Measurements from ENCODE around the gene ECSCR.

The ECSCR gene

DNA sequence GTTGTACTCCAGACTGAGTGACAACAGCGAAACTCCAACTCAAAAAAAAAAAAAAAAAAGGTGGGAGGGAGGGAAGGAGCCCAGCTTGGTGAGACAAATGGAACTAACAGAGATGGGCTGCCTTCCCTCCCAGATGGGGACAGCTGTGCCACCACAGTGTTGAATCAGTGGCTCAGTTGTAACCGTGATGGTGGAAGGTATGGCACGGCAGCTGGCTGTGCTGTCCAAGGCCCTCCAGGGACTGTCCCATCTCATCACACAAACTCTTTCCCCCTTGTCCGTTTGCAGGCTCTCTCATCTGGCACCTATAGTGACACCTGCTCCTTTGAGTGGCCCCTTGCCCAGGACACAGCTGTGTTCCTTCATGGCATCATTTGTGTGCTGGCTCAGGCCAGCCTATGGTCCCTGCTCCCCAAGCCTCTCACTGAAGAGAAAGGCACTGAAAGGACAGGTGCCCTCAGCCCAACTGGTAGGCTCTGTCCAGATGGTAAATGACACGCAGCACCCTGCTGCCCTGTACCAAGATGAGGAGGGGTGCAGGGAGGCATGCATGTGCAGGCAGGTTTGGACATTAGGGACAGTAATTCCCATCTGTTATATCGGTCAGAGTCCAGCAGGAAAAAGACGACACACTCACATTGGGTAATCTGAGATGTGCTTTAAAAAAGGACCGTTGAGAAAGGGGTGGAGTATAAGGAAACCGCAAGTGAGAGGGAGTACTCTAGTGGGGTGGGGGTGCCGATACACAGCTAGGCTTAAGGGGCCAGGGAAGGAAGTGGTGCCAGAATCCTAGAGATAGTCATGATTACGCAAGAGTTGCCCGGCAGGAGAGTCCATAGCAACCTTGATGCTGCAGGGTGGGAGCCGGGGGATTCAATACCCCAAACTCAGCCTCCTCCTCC lies 12.6 kb upstream of the ECSCR start:
- no peak for DNase-seq (ENCODE audit: low read depth in 3 of 3)

DNA sequence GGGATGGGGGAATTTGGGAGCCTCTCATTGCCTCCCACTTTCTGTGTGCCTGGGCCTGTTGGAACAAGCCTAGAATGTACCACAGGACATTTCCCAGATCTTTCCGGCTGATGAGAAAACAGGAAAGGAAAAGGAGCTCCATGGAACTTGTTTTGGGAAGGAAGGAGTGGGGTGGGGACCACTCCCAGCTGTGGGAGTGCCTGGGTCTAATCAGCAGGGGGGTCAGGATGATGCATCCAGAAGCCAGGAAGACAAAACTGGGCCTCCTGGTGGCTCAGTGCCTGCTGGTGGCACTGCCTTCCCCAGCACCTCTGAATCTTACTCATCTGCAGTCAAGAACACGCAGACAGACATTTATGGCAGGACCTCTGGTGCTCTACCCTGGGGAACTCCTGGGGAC lies 11.0 kb upstream of the ECSCR start:
- DNase-seq (ENCODE audit: low read depth in 3 of 3) = no peak

DNA sequence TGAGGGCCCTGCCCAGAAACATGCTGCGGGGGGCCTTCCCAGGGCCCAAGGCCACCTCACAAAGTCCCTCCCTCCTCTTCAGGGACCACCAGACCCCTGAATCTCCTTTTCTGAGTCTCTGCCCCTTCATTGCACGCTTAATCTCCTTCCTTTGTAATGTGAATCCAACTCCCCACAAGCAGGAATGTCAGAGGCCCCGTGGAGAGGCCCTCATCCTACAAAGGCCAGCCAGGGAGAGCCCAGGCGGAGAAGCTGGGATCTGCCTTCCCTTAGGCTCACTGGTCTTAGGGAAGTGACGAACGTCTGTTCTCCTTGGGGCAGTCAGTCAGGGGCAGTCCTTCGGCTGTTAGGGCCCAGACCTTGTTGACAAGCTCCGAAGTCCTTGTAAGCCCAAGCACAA lies 10.6 kb upstream of the ECSCR start:
- DNase-seq (ENCODE audit: low read depth in 3 of 3) = no peak

DNA sequence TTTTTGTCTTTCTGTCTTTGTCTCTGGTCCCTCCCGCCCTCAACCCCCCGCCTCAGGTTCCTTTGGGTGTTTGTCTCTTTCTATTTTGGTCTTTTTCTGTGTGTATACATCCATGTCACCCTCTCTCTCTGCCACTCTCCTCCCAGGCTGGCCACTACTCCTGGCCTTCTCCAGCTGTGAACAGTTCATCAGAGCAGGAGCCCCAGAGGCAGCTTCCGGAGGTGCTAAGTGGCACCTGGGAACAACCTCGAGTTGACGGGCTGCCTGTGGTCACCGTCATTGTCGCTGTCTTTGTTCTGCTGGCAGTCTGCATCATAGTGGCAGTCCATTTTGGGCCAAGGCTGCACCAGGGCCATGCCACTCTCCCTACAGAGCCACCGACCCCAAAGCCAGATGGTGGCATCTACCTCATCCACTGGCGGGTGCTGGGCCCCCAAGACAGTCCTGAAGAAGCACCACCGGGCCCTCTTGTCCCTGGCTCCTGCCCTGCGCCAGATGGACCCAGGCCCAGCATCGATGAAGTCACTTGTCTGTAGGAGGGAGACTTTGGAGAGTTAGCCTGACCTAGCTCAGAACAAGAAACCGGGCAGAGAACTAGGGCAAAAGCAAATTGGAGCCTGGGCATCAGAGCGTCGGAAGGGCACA lies 10.0 kb upstream of the ECSCR start:
- no peak for DNase-seq (ENCODE audit: low read depth in 3 of 3)

DNA sequence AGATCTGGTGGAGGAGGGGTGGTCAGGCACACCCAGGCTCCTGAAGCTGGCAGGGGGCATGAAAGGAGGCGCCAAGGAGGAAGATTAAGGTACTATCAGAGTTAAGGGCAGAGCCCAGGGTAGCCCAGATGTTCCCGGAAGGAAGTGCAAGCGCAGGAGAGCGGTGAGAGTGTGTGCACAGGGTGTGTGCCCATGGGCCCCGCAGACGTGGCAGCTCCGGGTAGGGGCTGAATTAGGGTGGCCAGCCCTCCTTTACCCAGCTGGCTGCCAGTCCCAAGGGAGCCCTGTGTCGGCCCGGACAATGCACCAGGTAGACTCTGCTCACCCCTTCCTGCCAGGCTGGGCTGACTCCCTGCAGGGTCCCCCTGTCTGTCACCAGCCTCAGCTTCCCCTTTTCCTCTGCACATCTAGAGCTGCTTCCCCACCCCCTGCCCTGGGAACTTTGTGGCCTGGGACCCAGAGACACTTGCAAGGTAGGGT lies 8.3 kb upstream of the ECSCR start, which contains the start of gene SMIM33:
TSS of gene SMIM33 (plus strand) at position 184 of the 480 bp plus-strand sequence. CDS start at position 302, 118 bp downstream.
- no peak for DNase-seq (ENCODE audit: low read depth in 3 of 3)

DNA sequence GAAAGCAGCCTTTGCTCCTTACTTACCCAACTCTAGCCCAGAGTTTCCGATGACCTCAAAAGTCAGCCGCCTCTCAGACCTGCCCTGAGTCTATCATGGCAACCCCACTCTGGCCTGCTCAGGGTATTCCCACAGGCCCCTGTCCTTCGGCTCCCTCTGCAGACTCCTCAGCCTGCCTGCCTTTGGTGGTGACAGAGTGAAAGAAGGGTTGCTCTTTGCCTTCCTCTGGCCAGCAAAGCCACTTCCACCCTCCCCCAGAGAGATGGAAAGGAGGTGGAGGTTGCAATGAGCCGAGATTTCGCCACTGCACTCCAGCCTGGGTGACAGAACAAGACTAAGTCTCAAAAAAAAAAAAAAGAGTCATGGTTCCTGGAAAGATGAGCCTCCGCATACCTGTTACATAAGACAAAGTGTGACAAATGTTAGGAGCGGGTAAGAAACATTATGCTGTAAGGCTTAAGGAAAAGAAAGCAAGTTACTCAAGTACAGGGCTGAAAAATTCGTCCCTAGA lies 5.9 kb upstream of the ECSCR start:
- no peak for DNase-seq (ENCODE audit: low read depth in 3 of 3)

DNA sequence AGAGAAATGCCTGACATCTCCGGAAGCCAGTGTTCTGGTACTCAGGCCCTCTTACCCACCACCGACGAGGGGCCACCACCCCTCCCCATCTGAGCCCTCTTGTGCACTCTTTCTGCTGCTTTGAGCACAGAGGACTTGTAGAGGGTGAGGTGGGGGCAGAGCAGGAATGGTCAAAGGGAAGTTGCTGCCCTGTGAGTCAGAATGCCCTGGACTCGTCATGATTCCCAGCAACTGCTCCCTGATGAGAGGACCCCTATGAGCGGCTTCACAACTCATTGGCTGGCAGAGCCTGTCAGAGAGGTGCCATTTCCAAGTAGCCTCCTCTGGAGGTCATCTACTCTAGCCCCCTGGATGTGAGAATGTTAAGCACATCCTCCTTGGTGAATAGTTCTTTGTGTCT lies 845 bp downstream of the ECSCR start:
- DNase-seq (ENCODE audit: low read depth in 3 of 3) = no peak

DNA sequence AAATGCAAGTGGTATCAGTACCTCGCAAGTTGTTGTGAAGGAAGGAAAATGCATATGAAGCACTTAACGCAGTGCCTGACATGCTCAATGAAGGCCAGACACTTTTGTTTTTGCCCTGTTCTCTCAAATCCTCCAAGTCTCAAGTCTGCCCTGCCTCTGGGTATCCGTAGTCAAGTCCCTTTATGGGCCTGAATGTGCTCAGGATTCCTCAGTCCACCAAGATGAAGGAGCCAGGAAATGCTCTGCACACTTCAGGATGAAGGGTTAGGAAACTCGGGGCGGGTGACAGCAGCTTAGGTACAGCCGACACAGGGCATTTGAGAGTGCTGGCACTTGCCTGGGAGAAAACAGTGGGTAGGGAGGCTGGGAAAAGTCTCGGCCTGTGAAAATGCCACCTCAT lies 1.4 kb downstream of the ECSCR start:
- DNase-seq (ENCODE audit: low read depth in 3 of 3) = no peak

DNA sequence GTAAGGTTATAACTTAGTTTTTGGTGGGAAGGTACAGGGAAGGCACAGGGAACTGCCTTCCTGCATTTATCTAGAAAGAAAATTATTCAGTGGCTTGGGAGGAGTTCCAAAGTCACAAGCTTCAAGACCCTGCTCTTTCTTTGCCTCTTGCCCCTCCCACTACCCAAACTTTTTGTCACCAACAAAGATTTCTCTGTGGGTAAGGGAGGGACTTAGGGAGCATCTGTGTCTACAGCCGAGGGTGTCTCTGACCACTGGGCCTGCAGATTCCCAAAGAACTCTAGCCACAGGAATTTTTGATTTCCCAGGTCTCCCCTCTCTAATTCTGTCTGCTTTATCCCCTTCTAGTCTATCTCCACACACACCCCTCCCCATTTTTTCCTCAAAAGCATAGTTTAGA lies 2.1 kb downstream of the ECSCR start:
- no peak for DNase-seq (ENCODE audit: low read depth in 3 of 3)

DNA sequence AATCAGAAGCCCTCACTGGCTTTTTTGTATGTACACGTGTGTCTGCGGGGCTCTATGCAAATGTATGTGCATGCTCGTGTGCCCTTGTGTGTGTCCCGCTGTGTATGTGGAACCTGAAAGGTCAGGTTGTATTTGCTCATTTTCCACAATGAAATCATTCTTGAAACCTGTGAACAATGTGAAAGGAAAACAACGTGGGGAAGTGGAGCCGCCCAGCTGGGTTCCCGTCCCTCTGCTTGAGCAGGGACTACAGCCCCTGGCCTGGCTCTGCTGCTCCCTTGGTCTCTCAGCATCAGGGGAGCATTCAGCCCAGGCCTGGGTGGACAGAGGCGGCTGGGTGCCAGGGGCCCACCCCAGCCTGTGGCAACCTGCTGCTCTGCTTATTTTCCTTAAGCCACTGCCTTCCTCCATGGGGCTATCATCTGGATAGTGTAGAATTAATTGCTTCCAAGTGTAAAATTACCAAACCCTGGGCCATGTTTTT lies 3.0 kb downstream of the ECSCR start:
- peak in 1 of 3 experiments; percentile 53 for DNase-seq (ENCODE audit: low read depth in 3 of 3)

DNA sequence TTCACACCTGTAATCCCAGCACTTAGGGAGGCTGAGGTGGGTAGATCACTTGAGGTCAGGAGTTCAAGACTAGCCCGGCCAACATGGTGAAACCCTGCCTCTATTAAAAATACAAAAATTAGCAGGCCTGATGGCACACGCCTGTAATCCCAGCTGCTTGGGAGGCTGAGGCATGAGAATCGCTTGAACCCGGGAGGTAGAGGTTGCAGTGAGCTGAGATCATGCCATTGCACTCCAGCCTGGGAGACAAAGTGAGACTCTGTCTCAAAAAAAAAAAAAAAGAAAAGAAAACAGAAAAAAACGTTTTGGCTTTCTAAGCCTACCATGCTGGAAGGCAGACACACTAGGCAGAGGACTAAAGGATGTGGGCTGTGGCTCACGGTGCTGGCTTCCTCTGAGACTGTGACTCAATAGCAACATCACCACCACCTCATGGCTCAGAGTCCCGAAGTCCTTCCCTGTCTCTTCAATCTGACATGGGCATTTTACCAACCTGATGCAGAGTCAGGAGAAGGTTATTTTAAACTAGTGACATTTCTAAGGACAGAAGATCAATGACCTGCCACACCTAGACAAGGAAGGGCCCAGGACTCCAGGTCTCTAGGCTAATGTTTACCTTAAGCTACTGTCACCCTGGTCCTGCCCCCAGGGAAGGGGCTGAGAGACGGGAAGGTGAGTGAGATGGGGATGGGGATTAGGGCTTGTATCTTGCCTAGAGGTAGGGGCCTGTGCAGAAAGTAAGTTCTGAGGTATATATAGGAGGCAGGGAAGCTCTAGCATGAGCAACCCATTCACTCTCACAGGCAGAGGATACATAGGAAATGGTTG lies 3.7 kb downstream of the ECSCR start:
- DNase-seq (ENCODE audit: low read depth in 3 of 3) = peak; percentile 48 to 72 (median 63)

DNA sequence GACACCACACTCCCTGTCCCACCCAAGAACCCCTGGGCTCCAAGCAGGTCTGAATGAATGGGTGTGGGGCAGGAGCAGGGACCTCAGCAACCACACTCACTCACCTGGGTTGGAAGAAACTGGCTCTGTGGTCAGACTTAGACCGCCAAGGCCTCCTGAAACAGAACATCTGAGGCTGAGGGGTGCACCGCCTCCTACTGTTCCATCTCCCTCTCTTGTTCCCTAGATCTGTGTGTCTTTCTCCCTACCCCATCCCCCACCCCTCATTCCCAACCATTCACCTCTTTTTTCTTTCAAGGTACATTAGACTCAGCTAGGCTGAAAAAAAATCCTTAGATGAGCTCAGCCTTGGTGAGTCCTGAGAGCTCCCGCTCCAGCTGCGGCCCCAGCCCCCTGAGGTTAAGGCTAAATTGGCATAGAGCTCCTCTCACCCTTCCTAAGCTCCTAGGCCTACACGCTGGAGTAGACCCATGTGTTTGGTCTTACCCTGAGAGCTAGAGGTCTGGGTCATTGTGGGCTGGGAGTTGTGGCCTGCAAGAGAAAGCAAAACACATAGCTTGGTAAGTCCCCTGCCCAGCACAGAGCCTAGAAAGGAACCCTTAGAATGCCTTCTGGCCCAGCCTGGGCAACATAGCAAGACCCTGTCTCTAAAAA lies 4.8 kb downstream of the ECSCR start:
- DNase-seq (ENCODE audit: low read depth in 3 of 3) = no peak

DNA sequence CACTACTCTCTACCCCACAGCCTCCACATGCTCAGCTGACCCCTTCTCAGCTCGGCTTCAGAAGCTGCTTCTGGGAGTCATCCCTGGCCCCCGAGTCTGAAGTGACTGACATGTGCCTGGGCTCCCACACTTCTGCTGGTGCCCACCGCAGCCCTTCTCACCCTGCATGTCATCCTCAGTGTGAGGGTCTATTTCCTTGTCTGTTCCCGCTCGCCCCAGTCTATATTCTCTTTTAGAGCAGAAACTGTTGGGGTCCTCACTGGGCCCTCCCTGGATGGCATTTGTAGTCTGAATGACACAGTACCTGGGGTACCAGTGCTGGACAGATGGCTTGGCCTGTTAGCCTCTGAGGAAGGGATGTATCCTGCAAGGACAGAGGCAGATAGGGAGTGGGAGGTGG lies 5.3 kb downstream of the ECSCR start:
- DNase-seq (ENCODE audit: low read depth in 3 of 3) = no peak

DNA sequence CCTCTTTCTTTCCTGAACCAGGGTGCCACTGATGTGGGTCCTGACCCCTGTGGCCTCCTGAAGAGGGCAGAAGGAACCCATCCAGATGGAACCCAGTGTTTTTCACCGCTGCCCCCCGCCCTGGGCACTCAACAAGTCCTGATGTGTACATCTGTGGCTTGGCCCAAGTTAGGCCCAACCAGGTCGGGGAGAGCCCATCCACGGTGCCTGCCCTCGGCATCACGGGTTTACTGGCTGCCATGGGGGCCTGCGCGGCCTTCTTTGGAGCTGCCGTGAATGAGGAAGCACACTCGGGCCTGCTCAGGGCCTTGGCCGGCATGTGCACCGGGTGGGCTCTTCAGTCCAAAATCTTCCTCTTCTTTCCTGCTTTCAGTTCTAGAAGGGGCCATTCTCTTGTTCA lies 5.8 kb downstream of the ECSCR start:
- no peak for DNase-seq (ENCODE audit: low read depth in 3 of 3)

DNA sequence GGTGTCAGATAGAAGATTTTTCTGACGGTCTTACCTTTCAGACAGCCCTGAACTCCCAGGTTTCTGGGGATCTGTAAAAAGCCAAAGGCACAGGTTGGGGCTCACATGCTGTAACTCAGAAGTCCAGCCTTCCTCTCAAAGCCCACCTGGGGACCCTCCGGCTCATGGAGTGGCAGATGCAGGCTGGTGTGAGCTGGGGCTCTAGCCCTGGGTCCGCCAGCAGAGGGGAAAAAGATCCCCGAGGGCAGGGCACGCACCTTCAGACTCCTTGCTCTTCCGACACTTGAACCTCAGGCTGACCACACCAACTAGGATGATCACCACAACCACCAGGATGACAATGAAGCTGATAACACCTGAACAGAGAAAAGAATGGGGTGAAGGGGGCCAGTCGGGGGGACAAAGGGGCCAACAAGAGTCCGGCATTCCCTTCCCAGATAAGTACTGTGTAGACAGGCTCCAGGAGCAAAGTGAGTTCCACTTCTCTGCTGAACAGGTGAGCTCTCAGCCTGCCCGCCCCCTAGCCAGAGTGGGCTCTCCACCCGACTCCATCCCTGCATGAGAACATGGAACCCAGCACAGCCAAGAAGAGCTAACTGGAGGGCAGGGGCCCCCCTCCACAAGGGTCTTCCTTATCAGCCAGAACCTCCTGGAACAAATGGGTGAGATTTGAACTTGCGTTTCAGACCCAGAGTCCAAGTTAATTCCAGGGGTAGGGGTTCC lies 7.8 kb downstream of the ECSCR start:
- DNase-seq (ENCODE audit: low read depth in 3 of 3) = no peak

DNA sequence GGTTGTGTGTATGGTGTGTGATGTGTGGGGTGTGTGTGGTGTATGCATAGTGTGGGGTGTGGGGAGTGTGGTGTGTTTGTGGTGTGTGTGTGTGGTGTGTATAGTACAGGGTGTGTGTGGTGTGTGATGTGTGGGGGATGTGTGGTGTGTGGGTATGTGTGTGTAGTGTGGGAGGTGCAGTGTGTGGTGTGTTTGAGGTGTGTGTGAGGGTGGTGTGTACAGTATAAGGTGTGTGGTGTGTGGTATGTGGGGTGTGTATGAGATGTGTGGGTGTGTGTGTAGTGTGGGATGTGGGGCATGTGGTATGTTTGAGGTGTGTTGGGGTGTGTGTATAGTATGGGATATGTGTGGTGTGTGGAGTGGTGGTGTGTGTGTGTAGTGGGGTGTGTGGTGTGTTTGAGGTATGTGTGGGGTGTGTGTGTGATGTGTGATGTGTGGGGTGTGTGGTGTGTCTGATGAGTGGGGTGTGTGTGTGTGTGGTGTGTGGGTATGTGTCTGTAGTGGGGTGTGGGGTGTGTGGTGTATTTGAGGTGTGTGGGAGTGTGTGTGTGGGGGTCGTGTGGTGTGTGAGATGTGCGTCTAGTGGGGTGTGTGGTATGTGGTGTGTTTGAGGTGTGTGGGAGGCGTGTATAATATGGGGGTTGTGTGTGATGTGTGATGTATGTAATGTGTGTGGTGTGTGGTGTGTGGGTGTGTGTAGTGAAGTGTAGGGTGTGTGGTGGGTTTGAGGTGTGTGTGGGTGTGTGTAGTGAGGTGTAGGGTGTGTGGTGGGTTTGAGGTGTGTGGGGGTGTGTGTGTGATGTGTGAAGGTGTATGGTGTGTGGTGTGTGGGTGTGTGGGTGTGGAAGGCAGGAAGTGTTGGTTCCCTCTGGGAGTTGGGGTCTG lies 8.6 kb downstream of the ECSCR start:
- no peak for DNase-seq (ENCODE audit: low read depth in 3 of 3)

DNA sequence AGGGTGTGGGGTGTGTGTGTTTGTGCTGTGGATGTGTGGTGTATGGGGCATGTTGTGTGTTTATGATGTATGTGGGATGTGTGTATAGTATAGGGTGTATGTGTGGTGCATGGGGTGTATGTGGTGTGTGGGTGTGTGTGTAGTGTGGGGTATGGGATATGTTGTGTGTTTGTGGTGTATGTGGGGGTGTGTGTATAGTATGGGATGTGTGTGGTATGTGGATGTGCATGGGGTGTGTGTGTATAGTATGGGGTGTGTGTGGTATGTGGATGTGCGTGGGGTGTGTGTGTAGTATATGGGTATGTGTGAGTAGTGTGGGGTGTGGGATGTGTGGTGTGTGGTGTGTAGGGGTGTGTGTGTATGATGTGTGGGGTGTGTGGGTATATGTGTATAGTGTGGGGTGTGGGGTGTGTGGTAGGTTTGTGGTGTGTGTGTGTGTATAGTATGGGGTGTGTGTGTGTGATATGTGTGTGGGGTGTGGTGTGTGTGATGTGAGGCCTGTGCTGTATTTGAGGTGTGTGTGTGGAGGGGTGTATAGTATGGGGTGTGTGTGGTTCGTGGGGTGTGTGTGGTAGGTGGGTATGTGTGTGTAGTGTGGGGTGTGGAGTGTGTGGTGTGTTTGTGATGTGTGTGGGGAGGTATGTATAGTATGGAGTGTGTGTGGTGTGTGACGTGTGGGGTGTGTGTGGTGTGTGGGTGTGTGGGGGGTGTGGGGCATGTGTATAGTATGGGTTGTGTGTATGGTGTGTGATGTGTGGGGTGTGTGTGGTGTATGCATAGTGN lies 10.5 kb downstream of the ECSCR start:
- DNase-seq (ENCODE audit: low read depth in 3 of 3) = no peak

DNA sequence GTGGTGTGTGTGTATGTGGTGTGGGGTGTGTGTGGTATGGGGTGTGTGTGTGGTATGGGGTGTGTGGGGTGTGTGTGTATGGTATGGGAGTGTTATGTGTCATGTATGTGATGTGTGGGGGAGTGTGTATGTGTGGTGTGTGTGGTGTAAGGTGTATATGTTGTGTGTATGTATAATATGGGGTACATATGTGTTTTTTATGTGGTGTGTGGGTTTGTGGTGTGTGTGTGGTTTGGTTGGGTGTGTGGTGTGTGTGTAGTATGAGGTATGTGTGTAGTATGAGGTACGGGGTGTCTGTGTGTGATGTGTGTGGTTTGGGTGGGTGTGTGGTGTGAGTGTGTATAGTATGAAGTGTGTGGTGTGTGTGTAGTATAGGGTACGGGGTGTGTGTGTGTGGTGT lies 11.4 kb downstream of the ECSCR start:
- no peak for DNase-seq (ENCODE audit: low read depth in 3 of 3)
